GM18507 (cell line): Measurements from ENCODE around the gene PCP4.

Source experiments
- DNase-seq: peaks from one replicate; pipeline ENCODE4 v3.0.0; 2011; ENCODE audit warnings: low read depth; ENCODE audit not compliant: insufficient read length; ENCODE audit errors: extremely low spot score
- FAIRE-seq: peaks from 2 replicates; lab custom pipeline; 2011; peaks lifted over from hg19 to GRCh38; lab: Jason Lieb, UNC

The PCP4 gene

GRCh38 chr21:39867198-39867650 is at the start of gene PCP4:
TSS of gene PCP4 (plus strand) at chr21:39867438. CDS start at chr21:39867502, 64 bp downstream.
- DNase-seq (no peak), FAIRE-seq (no peak)

GRCh38 chr21:39818557-39818956 is 48.7 kb upstream of the PCP4 start:
- DNase-seq (no peak), FAIRE-seq (no peak)

GRCh38 chr21:39822042-39822441 is 45.2 kb upstream of the PCP4 start:
- DNase-seq (no peak), FAIRE-seq (no peak)

- DNase-seq (no peak), FAIRE-seq (no peak)
These were observed 42.0 kb upstream of the PCP4 start for GRCh38 chr21:39825250-39825649.

GRCh38 chr21:39834543-39834942 is 32.7 kb upstream of the PCP4 start:
- DNase-seq (no peak), FAIRE-seq (no peak)

- DNase-seq (no peak), FAIRE-seq (no peak)
These were observed 29.3 kb upstream of the PCP4 start for GRCh38 chr21:39837861-39838359.

GRCh38 chr21:39840373-39841097 is 26.7 kb upstream of the PCP4 start:
- FAIRE-seq, result no peak
- DNase-seq, result no peak

- FAIRE-seq (no peak), DNase-seq (no peak)
These were observed 24.3 kb upstream of the PCP4 start for GRCh38 chr21:39842741-39843459.

GRCh38 chr21:39843483-39843882 is 23.8 kb upstream of the PCP4 start:
- DNase-seq, result no peak
- FAIRE-seq, result no peak

GRCh38 chr21:39843916-39844315 is 23.3 kb upstream of the PCP4 start:
- FAIRE-seq, result no peak
- no peak for DNase-seq

GRCh38 chr21:39845571-39846130 is 21.6 kb upstream of the PCP4 start:
- no peak for DNase-seq
- no peak for FAIRE-seq

- FAIRE-seq, result no peak
- DNase-seq, result no peak
These were observed 19.4 kb upstream of the PCP4 start for GRCh38 chr21:39847877-39848276.

GRCh38 chr21:39849014-39849655 is 18.1 kb upstream of the PCP4 start:
- no peak for DNase-seq

GRCh38 chr21:39850333-39850732 is 16.9 kb upstream of the PCP4 start:
- no peak for DNase-seq
- no peak for FAIRE-seq

More at GRCh38 chr21:39849014-39849655, 18.1 kb upstream of the PCP4 start:
- no peak for FAIRE-seq

- DNase-seq (no peak), FAIRE-seq (no peak)
These were observed 16.1 kb upstream of the PCP4 start for GRCh38 chr21:39851002-39851618.

GRCh38 chr21:39852021-39852721 is 15.1 kb upstream of the PCP4 start:
- DNase-seq (no peak), FAIRE-seq (no peak)

- FAIRE-seq, result no peak
- no peak for DNase-seq
These were observed 14.3 kb upstream of the PCP4 start for GRCh38 chr21:39852726-39853500.

GRCh38 chr21:39854572-39854971 is 12.7 kb upstream of the PCP4 start:
- DNase-seq, result no peak
- no peak for FAIRE-seq
